NCI-H2029 (cell line): ENCODE results near the gene FMNL2.
A peak's percentile ranks its signal among the peaks of the same experiment; 100 is the strongest.

ENCODE experiments used
- DNase-seq: peaks from one replicate; lab custom pipeline; 2025; lab: John Stamatoyannopoulos, UW

The FMNL2 gene

DNA sequence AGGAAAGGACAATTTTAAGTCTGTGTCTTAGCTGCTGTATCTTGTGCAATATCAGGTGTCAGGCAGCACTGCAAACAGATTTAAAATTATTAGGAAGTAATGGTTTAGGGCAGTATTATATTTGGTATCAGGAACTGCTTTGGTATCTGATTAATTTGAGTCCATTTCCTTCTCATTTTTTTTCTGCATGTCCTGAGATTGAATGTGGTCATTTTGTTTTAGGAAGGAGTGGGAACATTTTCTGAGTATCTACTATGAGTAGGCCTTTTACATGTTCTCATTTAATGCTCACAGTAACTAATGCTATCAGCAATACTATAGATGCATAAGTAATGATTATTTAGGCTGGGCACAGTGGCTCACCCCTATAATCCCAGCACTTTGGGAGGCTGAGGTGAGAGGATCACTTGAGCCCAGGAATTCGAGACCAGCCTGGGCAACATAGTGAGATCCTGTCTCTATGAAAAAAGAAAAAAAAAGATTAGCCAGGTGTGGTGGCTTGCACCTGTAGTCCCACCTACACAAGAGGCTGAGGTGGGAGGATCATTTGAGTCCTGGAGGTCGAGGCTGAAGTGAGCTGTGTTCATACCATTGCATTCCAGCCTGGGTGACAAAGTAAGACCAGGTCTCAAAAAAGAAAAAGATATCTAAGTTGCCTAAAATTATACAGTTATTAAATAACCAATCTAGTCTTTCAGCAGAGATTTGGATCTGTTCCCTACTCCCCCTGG is 4.7 kb downstream of the FMNL2 start:
- DNase-seq: no peak

DNA sequence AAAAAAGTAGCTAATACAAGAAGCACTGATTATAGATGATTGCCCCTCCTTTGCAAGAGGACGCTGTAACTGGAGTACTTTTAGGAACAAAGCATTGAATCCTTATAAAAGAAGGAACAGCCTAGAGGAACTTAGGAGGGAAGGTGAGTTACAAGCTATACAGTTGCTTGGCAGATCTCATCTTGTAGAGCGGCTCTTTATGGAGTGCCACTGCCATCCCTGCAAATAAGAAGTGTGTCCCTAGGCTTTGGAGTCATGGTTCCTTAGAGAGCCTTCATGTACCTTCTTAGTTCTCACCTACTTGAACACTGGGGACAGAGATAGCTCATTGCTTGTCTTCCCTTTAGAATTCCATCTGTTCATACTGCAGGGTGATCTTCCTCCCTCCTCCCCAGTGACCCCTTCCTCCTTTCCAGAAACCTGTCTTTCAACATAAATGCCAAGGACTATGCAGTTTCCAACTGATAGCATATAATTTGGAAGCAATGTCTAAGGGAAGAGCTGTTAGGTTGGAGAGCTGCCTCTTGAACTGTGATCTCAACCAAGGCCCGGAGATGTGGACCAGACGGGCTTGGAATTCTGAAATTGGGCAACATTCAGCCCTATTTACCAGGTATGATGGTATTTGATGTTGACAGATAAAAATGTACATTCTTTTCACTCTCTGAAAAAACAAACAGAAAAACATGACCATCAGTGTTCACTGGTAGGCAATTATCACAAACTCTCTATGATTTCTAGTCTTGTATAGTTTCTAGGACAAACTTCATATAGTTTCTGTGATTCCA is 7.5 kb downstream of the FMNL2 start:
- DNase-seq: no peak

DNA sequence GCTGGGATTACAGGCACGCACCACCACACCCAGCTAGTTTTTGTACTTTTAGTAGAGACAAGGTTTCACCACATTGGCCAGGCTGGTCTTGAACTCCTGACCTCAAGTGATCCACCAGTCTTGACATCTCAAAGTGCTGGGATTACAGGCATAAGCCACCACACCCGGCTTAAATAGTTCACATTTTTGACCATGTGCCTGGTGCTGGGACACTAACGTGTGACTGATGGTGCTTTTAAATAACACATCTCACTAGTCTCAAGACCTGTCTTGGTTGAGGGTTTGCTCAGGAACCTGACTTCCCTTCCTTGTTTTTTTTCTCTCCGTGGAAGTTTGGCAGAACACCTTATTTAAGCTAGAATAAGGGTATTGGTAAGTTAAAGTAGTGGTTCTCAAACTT is 8.5 kb downstream of the FMNL2 start:
- no peak for DNase-seq

GRCh38 chr2:152344579-152345195 is 9.7 kb downstream of the FMNL2 start:
- peak; percentile 13 for DNase-seq

- no peak for DNase-seq
Observed at GRCh38 chr2:152347076-152347475, 12.1 kb downstream of the FMNL2 start.

DNA sequence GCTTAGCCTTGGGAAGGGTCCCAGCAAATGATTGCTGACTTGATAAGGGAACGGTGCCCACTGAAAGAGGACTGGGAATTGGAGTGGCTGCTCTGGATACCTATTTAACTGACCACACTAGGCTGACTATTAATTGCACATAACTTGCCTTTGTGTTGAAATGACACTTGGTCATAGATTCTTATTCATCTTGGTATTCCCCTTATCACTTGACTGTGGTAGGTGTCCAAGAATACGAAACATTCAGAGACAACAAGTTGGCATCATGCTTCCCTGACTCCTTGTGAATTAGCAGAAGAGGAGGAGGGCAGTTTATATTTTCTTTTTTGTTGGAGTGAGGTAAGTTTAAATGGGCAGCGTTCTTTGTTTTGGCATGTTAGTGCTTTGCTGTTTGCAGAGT is 13.4 kb downstream of the FMNL2 start:
- no peak for DNase-seq

- DNase-seq: no peak
Observed at GRCh38 chr2:152349416-152349815, 14.4 kb downstream of the FMNL2 start.

GRCh38 chr2:152350155-152350679 is 15.2 kb downstream of the FMNL2 start:
- DNase-seq: no peak

DNA sequence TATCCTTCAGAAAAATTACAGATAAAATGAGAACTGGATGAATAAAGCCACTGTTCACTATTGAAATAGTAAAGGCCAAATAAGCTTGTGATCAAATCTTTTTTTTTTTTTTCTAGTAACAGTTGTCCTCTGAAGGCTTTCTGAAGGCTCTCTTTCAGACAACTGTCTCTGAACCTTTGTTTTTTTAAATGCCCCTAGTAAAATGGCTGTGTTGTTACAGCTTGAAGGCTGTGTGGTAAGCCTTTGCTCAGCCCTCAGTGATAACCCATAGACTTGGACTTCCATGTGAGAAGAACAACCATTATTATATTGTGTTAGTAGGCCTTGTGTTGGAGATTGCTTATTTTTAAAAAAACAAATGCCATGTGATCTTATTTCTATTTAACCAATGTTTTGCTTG is 17.6 kb downstream of the FMNL2 start:
- no peak for DNase-seq

- DNase-seq: no peak
Observed at GRCh38 chr2:152353364-152353763, 18.4 kb downstream of the FMNL2 start.

DNA sequence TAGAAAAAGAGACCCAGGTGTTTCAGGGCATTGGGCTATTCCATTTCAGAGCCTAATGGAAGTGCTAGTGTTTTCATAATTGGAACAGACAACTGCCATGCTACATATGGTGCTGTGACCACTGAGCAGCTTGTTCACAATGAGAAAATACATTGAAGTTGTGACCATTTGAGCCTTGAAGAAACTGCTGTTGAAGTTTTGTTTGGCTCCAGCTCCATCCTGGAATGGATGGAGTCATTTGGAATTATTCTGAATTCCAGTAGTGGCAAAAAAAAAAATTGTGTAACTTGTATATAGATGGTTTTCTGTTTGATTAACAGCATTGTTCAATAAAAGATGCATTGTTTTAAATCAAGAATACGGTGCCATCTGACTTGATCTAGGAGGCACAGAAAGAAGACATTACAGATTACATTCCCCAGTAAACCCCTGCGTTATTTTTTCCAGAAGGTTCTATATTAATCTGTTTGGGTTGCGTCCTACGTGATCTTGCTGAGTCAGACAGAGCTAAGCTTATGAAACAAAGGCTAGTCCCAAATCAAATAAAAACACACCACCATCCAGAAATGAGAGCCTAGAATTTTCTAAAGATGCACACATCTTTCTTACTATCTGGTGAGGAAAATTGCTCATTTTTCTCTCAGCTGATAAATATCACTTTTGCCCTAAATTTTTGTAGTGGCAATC is 19.2 kb downstream of the FMNL2 start:
- DNase-seq: no peak

- no peak for DNase-seq
Observed at GRCh38 chr2:152354909-152355308, 19.9 kb downstream of the FMNL2 start.

GRCh38 chr2:152355409-152355831 is 20.4 kb downstream of the FMNL2 start:
- no peak for DNase-seq

- no peak for DNase-seq
Observed at GRCh38 chr2:152359573-152360363, 24.8 kb downstream of the FMNL2 start.

DNA sequence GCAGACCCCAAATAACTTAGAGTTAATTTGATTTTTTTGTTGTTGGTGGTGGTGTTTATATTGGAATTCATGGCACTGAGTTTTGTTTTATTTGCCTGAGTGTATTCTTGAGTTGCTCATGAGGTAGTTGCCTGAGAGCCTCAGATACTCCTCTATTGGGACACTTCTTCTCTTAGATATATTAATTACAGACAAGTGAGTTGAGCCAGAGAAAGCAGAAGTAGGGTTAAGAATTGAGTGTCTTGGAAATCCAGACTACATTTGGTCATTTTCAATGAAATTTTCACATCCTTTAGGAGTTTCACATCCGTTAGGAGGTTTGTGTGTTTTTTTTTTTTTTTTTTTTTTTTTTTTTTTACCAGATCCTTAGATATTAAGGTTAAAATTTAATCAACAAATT is 29.0 kb downstream of the FMNL2 start:
- no peak for DNase-seq

DNA sequence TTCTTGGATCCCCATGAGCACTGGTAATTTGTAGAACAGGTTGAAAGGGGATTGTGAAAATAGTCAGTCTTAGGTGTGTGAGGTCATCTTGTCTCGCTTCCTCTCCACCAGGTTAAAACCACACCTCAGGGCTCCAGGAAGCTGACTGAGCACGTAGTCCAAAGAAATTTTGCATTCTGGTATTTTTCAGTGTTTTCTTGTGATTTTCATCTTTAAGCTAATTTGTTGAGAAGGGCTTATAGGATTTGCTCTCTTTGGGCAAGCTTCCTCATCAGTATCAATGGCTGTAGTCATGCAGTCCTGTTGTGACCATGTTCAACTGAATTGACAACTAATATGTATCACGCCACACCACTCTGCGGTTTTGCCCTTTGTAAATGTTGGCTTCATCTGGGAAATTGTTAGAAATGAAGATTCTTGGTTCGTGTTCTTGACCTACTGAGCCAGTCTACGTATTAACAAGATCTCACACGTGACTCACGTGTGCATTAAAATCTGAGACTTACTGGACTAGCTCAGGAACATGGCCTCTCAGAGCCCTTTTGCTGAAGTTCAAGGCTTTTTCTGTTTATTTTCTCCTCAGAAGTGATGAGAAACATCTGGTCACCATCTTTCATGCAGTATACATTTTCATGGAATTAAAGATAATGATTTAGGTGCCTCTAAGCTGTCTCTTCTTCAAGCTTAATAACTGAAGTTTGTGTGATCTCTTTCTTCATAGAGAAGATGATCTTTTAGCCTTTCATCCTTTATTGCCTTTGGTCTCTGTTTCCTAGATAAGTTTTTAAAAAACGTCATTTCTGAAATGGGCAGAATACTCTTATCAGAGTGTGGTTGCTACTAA is 32.8 kb downstream of the FMNL2 start:
- DNase-seq: no peak

DNA sequence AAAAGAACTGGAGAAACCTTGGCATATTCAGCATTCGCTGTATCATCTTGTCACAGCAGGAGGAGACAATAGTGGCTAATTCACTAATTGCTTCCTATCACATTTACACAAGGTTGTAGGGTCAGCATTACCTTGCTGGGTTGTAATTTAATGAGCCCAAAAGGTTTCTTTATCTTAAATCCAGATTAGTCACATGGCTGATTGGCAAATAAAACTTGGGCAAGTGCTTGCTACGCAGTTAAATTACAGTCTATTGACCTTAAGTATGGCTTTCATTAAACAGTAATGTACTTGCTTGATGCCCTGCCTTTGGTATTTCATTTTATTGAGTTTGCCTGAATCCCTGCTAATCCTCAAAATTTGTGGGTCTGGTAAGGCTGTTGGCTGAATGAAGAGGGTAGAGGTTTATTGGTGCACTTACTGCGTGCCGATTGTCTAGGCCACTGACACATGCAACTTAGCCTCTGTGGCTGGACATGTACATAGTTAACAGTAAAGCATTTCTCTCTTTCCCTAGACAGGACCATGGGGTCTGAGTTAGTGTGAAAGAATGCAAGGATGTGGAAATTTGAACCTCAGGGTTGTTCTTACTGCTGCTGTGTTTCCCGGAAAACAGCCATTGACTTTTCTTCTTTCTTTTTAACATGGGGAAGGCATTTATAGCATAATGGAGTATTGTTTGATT is 34.3 kb downstream of the FMNL2 start:
- no peak for DNase-seq

DNA sequence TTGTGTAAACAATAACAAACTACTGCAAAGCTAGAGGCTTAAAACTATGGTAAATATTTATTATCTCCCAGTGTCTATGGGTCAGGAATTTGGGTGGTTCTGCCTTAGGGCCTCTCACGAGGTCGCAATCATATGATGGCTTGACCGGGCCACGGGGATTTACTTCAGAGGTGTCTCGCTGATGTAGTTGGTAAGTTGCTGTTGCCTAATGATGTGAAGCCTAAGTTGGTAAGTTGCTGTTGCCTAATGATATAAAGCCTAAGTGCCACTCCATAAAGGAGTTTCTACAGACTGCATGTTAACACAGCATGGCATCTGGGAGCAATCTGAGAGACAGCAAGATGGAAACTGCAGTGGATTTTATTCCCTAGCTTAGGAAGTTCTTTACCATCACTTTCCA is 35.8 kb downstream of the FMNL2 start:
- no peak for DNase-seq

DNA sequence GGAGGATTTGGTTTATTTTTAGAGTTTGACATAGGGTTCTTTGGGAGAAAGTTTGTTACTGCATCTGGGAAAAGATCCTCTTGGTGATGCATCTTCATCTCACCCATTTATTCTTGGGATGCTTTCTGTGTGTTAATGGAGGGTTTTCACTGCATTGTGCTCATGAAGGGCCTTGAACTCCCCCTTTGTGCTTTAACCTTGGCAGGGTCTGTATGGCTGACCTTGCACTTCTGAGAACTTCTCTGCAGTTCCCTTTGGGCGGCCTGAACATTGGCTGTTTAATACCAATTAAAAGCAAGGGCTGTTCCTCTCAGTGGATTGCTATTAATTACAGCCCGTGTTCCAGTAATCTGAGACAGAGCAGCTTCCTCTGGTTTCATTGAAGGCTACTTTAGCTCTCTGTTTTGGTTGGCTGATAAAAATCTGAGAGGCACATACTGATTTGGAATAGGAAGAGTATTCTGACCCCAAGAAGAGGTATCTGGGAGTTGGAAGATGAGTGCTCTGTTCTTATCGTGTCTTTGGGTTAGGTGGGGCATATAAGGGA is 37.5 kb downstream of the FMNL2 start:
- DNase-seq: no peak

DNA sequence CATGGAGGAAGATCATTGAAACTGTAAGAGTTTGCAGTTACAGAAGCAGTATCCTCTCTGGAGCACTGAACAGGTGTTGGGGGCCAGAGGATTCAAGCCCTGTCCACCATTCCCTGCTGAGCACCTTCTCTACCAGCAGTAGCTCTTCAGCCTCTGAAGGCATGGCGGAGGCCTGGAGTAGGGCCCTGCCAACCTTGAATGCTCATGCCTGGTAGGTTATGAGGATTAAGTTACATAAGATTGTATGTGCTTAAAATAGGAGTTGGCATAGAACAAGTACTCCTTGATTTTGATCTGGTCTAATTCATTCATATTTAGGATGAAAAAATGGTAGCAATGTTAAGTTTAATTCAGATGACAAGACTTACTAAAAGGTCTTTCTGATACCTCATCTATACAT is 40.2 kb downstream of the FMNL2 start:
- DNase-seq: no peak
